MM.1S (cell line): ENCODE data around the gene RSRC1.

Source experiments
- EZH2 ChIP-seq: fragments of 300-600 bp; sonication (generic); optimal IDR thresholded peaks from 2 replicates; pipeline ENCODE3; 2017; ENCODE audit warnings: low read depth, mild to moderate bottlenecking, antibody characterized with exemption, low read length, mixed read lengths
- EZH2phosphoT487 ChIP-seq: fragments of 300-600 bp; sonication (generic); IDR thresholded peaks from 2 replicates; pipeline ENCODE4 v1.6.1; 2018; ENCODE audit warnings: antibody characterized with exemption, low read length
- TF ChIP-seq, protein P1 (sequence below): fragments of 300-600 bp; sonication (generic); IDR thresholded peaks from 2 replicates; pipeline ENCODE4 v1.5.1; 2016; ENCODE audit warnings: antibody characterized with exemption, low read length, mixed read lengths

GRCh38 chr3:158152186-158152585 is 42.3 kb downstream of the RSRC1 start:
- TF ChIP-seq, protein P1, sequence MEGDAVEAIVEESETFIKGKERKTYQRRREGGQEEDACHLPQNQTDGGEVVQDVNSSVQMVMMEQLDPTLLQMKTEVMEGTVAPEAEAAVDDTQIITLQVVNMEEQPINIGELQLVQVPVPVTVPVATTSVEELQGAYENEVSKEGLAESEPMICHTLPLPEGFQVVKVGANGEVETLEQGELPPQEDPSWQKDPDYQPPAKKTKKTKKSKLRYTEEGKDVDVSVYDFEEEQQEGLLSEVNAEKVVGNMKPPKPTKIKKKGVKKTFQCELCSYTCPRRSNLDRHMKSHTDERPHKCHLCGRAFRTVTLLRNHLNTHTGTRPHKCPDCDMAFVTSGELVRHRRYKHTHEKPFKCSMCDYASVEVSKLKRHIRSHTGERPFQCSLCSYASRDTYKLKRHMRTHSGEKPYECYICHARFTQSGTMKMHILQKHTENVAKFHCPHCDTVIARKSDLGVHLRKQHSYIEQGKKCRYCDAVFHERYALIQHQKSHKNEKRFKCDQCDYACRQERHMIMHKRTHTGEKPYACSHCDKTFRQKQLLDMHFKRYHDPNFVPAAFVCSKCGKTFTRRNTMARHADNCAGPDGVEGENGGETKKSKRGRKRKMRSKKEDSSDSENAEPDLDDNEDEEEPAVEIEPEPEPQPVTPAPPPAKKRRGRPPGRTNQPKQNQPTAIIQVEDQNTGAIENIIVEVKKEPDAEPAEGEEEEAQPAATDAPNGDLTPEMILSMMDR, result no peak
- TF ChIP-seq EZH2 (no peak), EZH2phosphoT487 (no peak)
